ENCODE data around the gene KCNJ9. TPM values are rescaled to one million over a fixed set of nuclear protein-coding genes. Genes with fewer than 3 reads are reported as not detected.
A peak's percentile ranks its signal among the peaks of the same experiment; 100 is the strongest.

KCNJ9 gene
- total RNA-seq, 1 experiment from 2014 or later = not detected

- peak; percentile 96 for DNase-seq (ENCODE audit: low read depth)
Observed at GRCh38 chr1:160125746-160126145, 44.4 kb downstream of the KCNJ9 start.

GRCh38 chr1:160126342-160126741 is 45.0 kb downstream of the KCNJ9 start:
- DNase-seq (ENCODE audit: low read depth) = peak; percentile 42

GRCh38 chr1:160127381-160127780 is 46.0 kb downstream of the KCNJ9 start:
- DNase-seq (ENCODE audit: low read depth) = no peak

GRCh38 chr1:160127865-160128523 is 46.7 kb downstream of the KCNJ9 start:
- peak; percentile 90 for DNase-seq (ENCODE audit: low read depth)

GRCh38 chr1:160128636-160129035 is 47.3 kb downstream of the KCNJ9 start:
- DNase-seq (ENCODE audit: low read depth) = no peak

GRCh38 chr1:160129046-160129445 is 47.7 kb downstream of the KCNJ9 start:
- DNase-seq (ENCODE audit: low read depth) = peak; percentile 71

- DNase-seq (ENCODE audit: low read depth) = no peak
Observed at GRCh38 chr1:160129558-160129957, 48.2 kb downstream of the KCNJ9 start.

GRCh38 chr1:160129966-160130365 is 48.6 kb downstream of the KCNJ9 start:
- no peak for DNase-seq (ENCODE audit: low read depth)

- no peak for DNase-seq (ENCODE audit: low read depth)
Observed at GRCh38 chr1:160130486-160130885, 49.1 kb downstream of the KCNJ9 start.

GRCh38 chr1:160130939-160131338 is 49.6 kb downstream of the KCNJ9 start:
- no peak for DNase-seq (ENCODE audit: low read depth)

- DNase-seq (ENCODE audit: low read depth) = peak; percentile 51
Observed at GRCh38 chr1:160131803-160132565, 50.6 kb downstream of the KCNJ9 start.

GRCh38 chr1:160133990-160134770 is 52.8 kb downstream of the KCNJ9 start:
- no peak for DNase-seq (ENCODE audit: low read depth)

GRCh38 chr1:160134791-160135572 is 53.6 kb downstream of the KCNJ9 start:
- DNase-seq (ENCODE audit: low read depth) = no peak

GRCh38 chr1:160136121-160136925 is 55.0 kb downstream of the KCNJ9 start:
- DNase-seq (ENCODE audit: low read depth) = no peak

GRCh38 chr1:160136926-160137200 is 55.5 kb downstream of the KCNJ9 start:
- no peak for DNase-seq (ENCODE audit: low read depth)

GRCh38 chr1:160137216-160137862 is 56.0 kb downstream of the KCNJ9 start:
- DNase-seq (ENCODE audit: low read depth) = no peak

- DNase-seq (ENCODE audit: low read depth) = no peak
Observed at GRCh38 chr1:160139840-160140239, 58.5 kb downstream of the KCNJ9 start.

All from LHCN-M2 (cell line).